Neural cell (in vitro differentiated cells): ENCODE data around the gene HS6ST2. TPM values are rescaled to one million over a fixed set of nuclear protein-coding genes. Genes with fewer than 3 reads are reported as not detected.

Experiments
- H2AFZ ChIP-seq: fragments of 200-600, 300-800 bp; sonication (generic), shearing (Covaris generic); 2 replicates; pipeline ENCODE4 v1.6.0; 2014; ENCODE audit warnings: low read depth, mild to moderate bottlenecking, antibody characterized with exemption, low read length, moderate library complexity
- H3F3A ChIP-seq: fragments of 200-600 bp; shearing (Covaris generic); 2 replicates; pipeline ENCODE4 v1.6.1; 2016; ENCODE audit warnings: mild to moderate bottlenecking, moderate library complexity, mixed read lengths, antibody characterized with exemption, low read length; ENCODE audit not compliant: insufficient read depth, poor library complexity, severe bottlenecking
- H3K27ac ChIP-seq: fragments of 200-600, 300-800 bp; sonication (generic), shearing (Covaris generic); 2 replicates; pipeline ENCODE4 v1.5.1; 2014; ENCODE audit warnings: mild to moderate bottlenecking, low read length, moderate library complexity
- H3K27me3 ChIP-seq: fragments of 300-800, 200-600 bp; sonication (generic), shearing (Covaris generic); 2 replicates; pipeline ENCODE4 v1.6.0; 2014; ENCODE audit warnings: mild to moderate bottlenecking, low read depth, low read length, moderate library complexity; ENCODE audit not compliant: insufficient read depth
- H3K36me3 ChIP-seq: fragments of 300-800, 200-600 bp; sonication (generic), shearing (Covaris generic); 2 replicates; pipeline ENCODE4 v1.5.1; 2014; ENCODE audit warnings: mild to moderate bottlenecking, antibody characterized with exemption, low read length, moderate library complexity; ENCODE audit not compliant: insufficient read depth
- H3K4me2 ChIP-seq: fragments of 300-800, 200-600 bp; sonication (generic), shearing (Covaris generic); 2 replicates; pipeline ENCODE4 v1.6.0; 2014; ENCODE audit warnings: mild to moderate bottlenecking, low read length
- H3K4me3 ChIP-seq: fragments of 300-800, 200-600 bp; sonication (generic), shearing (Covaris generic); 2 replicates; pipeline ENCODE4 v1.5.1; 2014; ENCODE audit warnings: mild to moderate bottlenecking, low read length, moderate library complexity
- H3K79me2 ChIP-seq: fragments of 200-600 bp; shearing (Covaris generic); replicated peaks from 2 replicates; pipeline ENCODE4 v1.6.0; 2014; ENCODE audit warnings: mild to moderate bottlenecking, low read length, moderate library complexity; ENCODE audit not compliant: insufficient read depth
- H3K9ac ChIP-seq: fragments of 300-800, 200-600 bp; sonication (generic), shearing (Covaris generic); 2 replicates; pipeline ENCODE4 v1.6.1; 2016; ENCODE audit warnings: mild to moderate bottlenecking, low read length, mixed read lengths
- H3K9me2 ChIP-seq: fragments of 200-600 bp; shearing (Covaris generic); 2 replicates; pipeline ENCODE4 v1.6.1; 2016; ENCODE audit warnings: mild to moderate bottlenecking, low read length, mixed read lengths; ENCODE audit not compliant: insufficient read depth
- H3K9me3 ChIP-seq: fragments of 200-600, 300-800 bp; sonication (generic), shearing (Covaris generic); 2 replicates; pipeline ENCODE4 v1.6.1; 2016; ENCODE audit warnings: mild to moderate bottlenecking, mixed run types, low read length, moderate library complexity, mixed read lengths
- H4K20me1 ChIP-seq: fragments of 200-600 bp; shearing (Covaris generic); 2 replicates; pipeline ENCODE4 v1.6.1; 2016; ENCODE audit warnings: mild to moderate bottlenecking, mixed run types; ENCODE audit not compliant: insufficient read depth
- EP300 ChIP-seq: fragments of 450-650 bp; conservative IDR thresholded peaks from 2 replicates; pipeline ENCODE4 v1.6.1; 2014; ENCODE audit warnings: antibody characterized with exemption, mild to moderate bottlenecking, moderate library complexity; ENCODE audit not compliant: poor library complexity, severe bottlenecking
- EZH2 ChIP-seq: fragments of 200-600, 300-800 bp; shearing (Covaris generic), sonication (generic); IDR thresholded peaks from 2 replicates; pipeline ENCODE4 v1.6.1; 2014; ENCODE audit warnings: antibody characterized with exemption, low read length, borderline replicate concordance, mild to moderate bottlenecking; ENCODE audit not compliant: insufficient read depth, poor library complexity, severe bottlenecking
- MXI1 ChIP-seq: fragments of 450-650 bp; conservative IDR thresholded peaks from 2 replicates; pipeline ENCODE4 v1.6.1; 2014; ENCODE audit warnings: antibody characterized with exemption, mild to moderate bottlenecking; ENCODE audit not compliant: poor library complexity, severe bottlenecking
- POLR2AphosphoS5 ChIP-seq: IDR thresholded peaks from 2 replicates; pipeline ENCODE4 v1.6.1; 2012
- RAD21 ChIP-seq: fragments of 450-650 bp; conservative IDR thresholded peaks from 2 replicates; pipeline ENCODE4 v1.6.1; 2014; ENCODE audit warnings: antibody characterized with exemption, mild to moderate bottlenecking, moderate library complexity
- REST ChIP-seq: IDR thresholded peaks from 2 replicates; pipeline ENCODE4 v1.6.1; 2012; ENCODE audit warnings: borderline replicate concordance
- SMC3 ChIP-seq: fragments of 450-650 bp; conservative IDR thresholded peaks from 2 replicates; pipeline ENCODE4 v1.6.1; 2014; ENCODE audit warnings: antibody characterized with exemption, mild to moderate bottlenecking, moderate library complexity; ENCODE audit not compliant: poor library complexity
- TAF1 ChIP-seq: IDR thresholded peaks from 2 replicates; pipeline ENCODE4 v1.6.1; 2012; ENCODE audit warnings: low read depth
- polyA plus RNA-seq: library from polyadenylated mRNA; depleted of rRNA; stranded (reverse); fragments of >200 nt; gene quantifications from 2 replicates; pipeline ENCODE4 v1.2.3, GENCODE V29; 2014
- TF ChIP-seq, protein P1 (sequence below): fragments of 450-650 bp; IDR thresholded peaks from 2 replicates; pipeline ENCODE4 v1.5.1; 2014; ENCODE audit warnings: antibody characterized with exemption, mild to moderate bottlenecking, moderate library complexity; ENCODE audit not compliant: poor library complexity, severe bottlenecking

The HS6ST2 gene
- polyA plus RNA-seq, 1 donor from 2014 or later: 43.0 TPM

DNA sequence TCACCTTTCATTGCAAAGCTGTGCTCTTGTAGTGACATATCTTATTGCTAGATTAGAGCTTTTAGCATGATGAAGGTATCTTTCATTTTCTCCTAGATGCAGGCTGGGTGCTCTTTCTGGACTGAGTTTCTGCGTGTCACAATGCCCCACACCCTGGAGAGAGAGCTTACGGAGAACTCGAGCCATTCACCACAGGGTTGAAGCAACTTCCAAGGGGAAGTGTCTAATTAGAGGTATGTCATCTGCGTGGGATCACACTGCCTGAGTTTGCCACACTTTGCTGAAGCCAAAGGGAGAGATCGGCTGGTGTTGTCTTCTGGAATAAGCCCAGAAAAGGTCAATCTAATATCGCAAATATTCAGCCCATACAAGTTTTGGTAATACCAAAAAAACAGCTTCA, 290.3 kb downstream of the HS6ST2 start:
- Histone ChIP-seq H3K9ac (no peak overlapping the region), H3K4me2 (no peak overlapping the region), H2AFZ (no peak overlapping the region), H3K27me3 (no peaks in the 10 kb centered on the region), H3K27ac (no peak overlapping the region), H3K4me3 (no peak overlapping the region), H3F3A (no peaks in the 10 kb centered on the region), H3K9me2 (no peaks in the 10 kb centered on the region), H3K9me3 (no peaks in the 10 kb centered on the region), H4K20me1 (no peaks in the 10 kb centered on the region), H3K36me3 (no peaks in the 10 kb centered on the region), H3K79me2 (no peaks in the 10 kb centered on the region)
- TF ChIP-seq POLR2AphosphoS5 (no peak), SMC3 (no peak), EZH2 (no peak), TAF1 (no peak), EP300 (no peak), MXI1 (no peak), RAD21 (no peak), REST (no peak)
- TF ChIP-seq, protein P1, sequence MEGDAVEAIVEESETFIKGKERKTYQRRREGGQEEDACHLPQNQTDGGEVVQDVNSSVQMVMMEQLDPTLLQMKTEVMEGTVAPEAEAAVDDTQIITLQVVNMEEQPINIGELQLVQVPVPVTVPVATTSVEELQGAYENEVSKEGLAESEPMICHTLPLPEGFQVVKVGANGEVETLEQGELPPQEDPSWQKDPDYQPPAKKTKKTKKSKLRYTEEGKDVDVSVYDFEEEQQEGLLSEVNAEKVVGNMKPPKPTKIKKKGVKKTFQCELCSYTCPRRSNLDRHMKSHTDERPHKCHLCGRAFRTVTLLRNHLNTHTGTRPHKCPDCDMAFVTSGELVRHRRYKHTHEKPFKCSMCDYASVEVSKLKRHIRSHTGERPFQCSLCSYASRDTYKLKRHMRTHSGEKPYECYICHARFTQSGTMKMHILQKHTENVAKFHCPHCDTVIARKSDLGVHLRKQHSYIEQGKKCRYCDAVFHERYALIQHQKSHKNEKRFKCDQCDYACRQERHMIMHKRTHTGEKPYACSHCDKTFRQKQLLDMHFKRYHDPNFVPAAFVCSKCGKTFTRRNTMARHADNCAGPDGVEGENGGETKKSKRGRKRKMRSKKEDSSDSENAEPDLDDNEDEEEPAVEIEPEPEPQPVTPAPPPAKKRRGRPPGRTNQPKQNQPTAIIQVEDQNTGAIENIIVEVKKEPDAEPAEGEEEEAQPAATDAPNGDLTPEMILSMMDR: no peak

- no peaks in the 10 kb centered on the region for H3F3A ChIP-seq
- H3K9me2 ChIP-seq: no peaks in the 10 kb centered on the region
- H3K79me2 ChIP-seq: no peaks in the 10 kb centered on the region
- no peaks in the 10 kb centered on the region for H3K36me3 ChIP-seq
- no peak overlapping the region for H3K4me3 ChIP-seq
- no peaks in the 10 kb centered on the region for H3K9me3 ChIP-seq
- H3K9ac ChIP-seq: no peak overlapping the region
- H3K27ac ChIP-seq: no peak overlapping the region
- TF ChIP-seq SMC3: no peak
- TF ChIP-seq EZH2: no peak
- no peak for TF ChIP-seq POLR2AphosphoS5
- no peak for TF ChIP-seq TAF1
- no peak for TF ChIP-seq EP300
- TF ChIP-seq, protein P1: no peak
- TF ChIP-seq RAD21: no peak
- TF ChIP-seq MXI1: no peak
- no peak for TF ChIP-seq REST
- H3K4me2 ChIP-seq: no peak overlapping the region
- no peaks in the 10 kb centered on the region for H4K20me1 ChIP-seq
- no peak overlapping the region for H2AFZ ChIP-seq
- no peaks in the 10 kb centered on the region for H3K27me3 ChIP-seq
Observed at GRCh38 chrX:132665676-132666075, 292.8 kb downstream of the HS6ST2 start.
